HepG2 (cell line): ENCODE data around the gene TMEM107. TPM values are rescaled to one million over a fixed set of nuclear protein-coding genes. Genes with fewer than 3 reads are reported as not detected.

Experiments
- HDAC1 ChIP-seq: sonication (generic); formaldehyde crosslinking; IDR thresholded peaks from 2 replicates; pipeline ENCODE4 v1.5.1; 2020; ENCODE audit warnings: mild to moderate bottlenecking, missing genetic modification reagents
- HDAC6 ChIP-seq: fragments of 200-600 bp; sonication (generic); IDR thresholded peaks from 2 replicates; pipeline ENCODE4 v1.7.0; 2017; ENCODE audit warnings: mild to moderate bottlenecking, antibody characterized with exemption, low read length, low read depth
- HOXA5 ChIP-seq: sonication (generic); formaldehyde crosslinking; IDR thresholded peaks from 2 replicates; pipeline ENCODE4 v1.4.0; 2020; ENCODE audit warnings: missing genetic modification reagents
- IRX3 ChIP-seq: sonication (generic); formaldehyde crosslinking; IDR thresholded peaks from 2 replicates; pipeline ENCODE4 v1.8.1; 2023; ENCODE audit warnings: mild to moderate bottlenecking, low read depth, missing genetic modification reagents, borderline replicate concordance
- JARID2 ChIP-seq: sonication (generic); formaldehyde crosslinking; IDR thresholded peaks from 2 replicates; pipeline ENCODE4 v1.8.1; 2023; ENCODE audit warnings: missing genetic modification reagents, inconsistent platforms; ENCODE audit not compliant: insufficient replicate concordance
- KLF6 ChIP-seq: IDR thresholded peaks from 2 replicates; pipeline ENCODE4 v1.8.0; 2016; ENCODE audit warnings: missing biosample characterization, missing genetic modification reagents
- MYNN ChIP-seq: sonication (generic); formaldehyde crosslinking; IDR thresholded peaks from 2 replicates; pipeline ENCODE4 v1.4.0; 2020; ENCODE audit warnings: mild to moderate bottlenecking, low read depth, missing genetic modification reagents
- NFKBIZ ChIP-seq: IDR thresholded peaks from 2 replicates; pipeline ENCODE4 v1.6.1; 2018; ENCODE audit warnings: missing genetic modification reagents, missing compliant biosample characterization
- RXRA ChIP-seq: sonication (generic); formaldehyde crosslinking; IDR thresholded peaks from 2 replicates; pipeline ENCODE4 v1.5.1; 2020; ENCODE audit warnings: missing genetic modification reagents
- TAF15 ChIP-seq: fragments of 200-400 bp; formaldehyde crosslinking; IDR thresholded peaks from one replicate; pipeline ENCODE4 v1.6.1; 2018; ENCODE audit warnings: mild to moderate bottlenecking, low read depth, low read length; ENCODE audit not compliant: poor library complexity, severe bottlenecking
- YY1 ChIP-seq: IDR thresholded peaks from 2 replicates; pipeline ENCODE4 v1.6.1; 2011; ENCODE audit warnings: low read length, low read depth, moderate library complexity, mild to moderate bottlenecking; ENCODE audit not compliant: insufficient read depth, insufficient replicate concordance
- ZBTB49 ChIP-seq: sonication (generic); formaldehyde crosslinking; IDR thresholded peaks from 2 replicates; pipeline ENCODE4 v1.4.0; 2020; ENCODE audit warnings: missing genetic modification reagents, borderline replicate concordance
- ZNF580 ChIP-seq: IDR thresholded peaks from 2 replicates; pipeline ENCODE4 v1.6.1; 2016; ENCODE audit warnings: low read depth, borderline replicate concordance
- ZNF660 ChIP-seq: sonication (generic); formaldehyde crosslinking; IDR thresholded peaks from 2 replicates; pipeline ENCODE4 v1.5.1; 2020; ENCODE audit warnings: mild to moderate bottlenecking, low read depth, missing genetic modification reagents, borderline replicate concordance
- ZNF749 ChIP-seq: sonication (generic); formaldehyde crosslinking; IDR thresholded peaks from 2 replicates; pipeline ENCODE4 v1.8.0; 2022; ENCODE audit warnings: mild to moderate bottlenecking, missing genetic modification reagents, moderate library complexity, borderline replicate concordance
- ZNF781 ChIP-seq: sonication (generic); formaldehyde crosslinking; IDR thresholded peaks from 2 replicates; pipeline ENCODE4 v1.5.1; 2020; ENCODE audit warnings: borderline replicate concordance, mild to moderate bottlenecking, missing genetic modification reagents; ENCODE audit errors: not compliant biosample characterization
- ZNF850 ChIP-seq: sonication (generic); formaldehyde crosslinking; conservative IDR thresholded peaks from 2 replicates; pipeline ENCODE4 v1.9.0; 2021; ENCODE audit warnings: mild to moderate bottlenecking, missing genetic modification reagents
- ZSCAN12 ChIP-seq: sonication (generic); formaldehyde crosslinking; IDR thresholded peaks from 2 replicates; pipeline ENCODE4 v1.9.0; 2021; ENCODE audit warnings: mild to moderate bottlenecking, missing genetic modification reagents
- polyA plus RNA-seq, 8 experiments: library from polyadenylated mRNA; depleted of rRNA in 3 of 8; stranded (reverse) in 7 of 8; unstranded in 1 of 8; fragments of >200 nt; fragmentation: Illumina TruSeq in 4 of 8; extraction: Trizol in 4 of 8; gene quantifications; 2 replicates each; pipeline versions ENCODE4 v1.2.1 to v1.2.3, GENCODE V29; 2011 to 2016; ENCODE audit warnings: low read depth in 4 of 8, missing spikeins in 1 of 8, mixed read lengths in 1 of 8; ENCODE audit not compliant: insufficient read depth in 1 of 8
- total RNA-seq, 5 experiments: library from RNA; depleted of rRNA; stranded (reverse); fragments of >200 nt; fragmentation: Illumina TruSeq; extraction: Trizol; gene quantifications; 2 replicates each; pipeline ENCODE4 v1.2.3, GENCODE V29; 2016; ENCODE audit warnings: low read depth in 1 of 5
- TF ChIP-seq, protein P1 (sequence below): IDR thresholded peaks from 2 replicates; pipeline ENCODE4 v1.6.1; 2016; ENCODE audit warnings: missing genetic modification reagents, missing compliant biosample characterization
- TF ChIP-seq, protein P2 (sequence below): sonication (generic); formaldehyde crosslinking; IDR thresholded peaks from 2 replicates; pipeline ENCODE4 v1.4.0; 2020; ENCODE audit warnings: missing genetic modification reagents, mild to moderate bottlenecking, borderline replicate concordance
- TF ChIP-seq, protein P3 (sequence below): fragments of 450-650 bp; IDR thresholded peaks from 2 replicates; pipeline ENCODE4 v1.6.1; 2017
- TF ChIP-seq, protein P4 (sequence below): sonication (generic); IDR thresholded peaks from 2 replicates; pipeline ENCODE4 v1.6.1; 2016; ENCODE audit warnings: low read depth, borderline replicate concordance

The TMEM107 gene
- total and polyA plus RNA-seq, 2 of the 13 experiments (the other 11 are each of a cell fraction or from before 2014, with no cell fraction given): 7.2 to 15.3 TPM

DNA sequence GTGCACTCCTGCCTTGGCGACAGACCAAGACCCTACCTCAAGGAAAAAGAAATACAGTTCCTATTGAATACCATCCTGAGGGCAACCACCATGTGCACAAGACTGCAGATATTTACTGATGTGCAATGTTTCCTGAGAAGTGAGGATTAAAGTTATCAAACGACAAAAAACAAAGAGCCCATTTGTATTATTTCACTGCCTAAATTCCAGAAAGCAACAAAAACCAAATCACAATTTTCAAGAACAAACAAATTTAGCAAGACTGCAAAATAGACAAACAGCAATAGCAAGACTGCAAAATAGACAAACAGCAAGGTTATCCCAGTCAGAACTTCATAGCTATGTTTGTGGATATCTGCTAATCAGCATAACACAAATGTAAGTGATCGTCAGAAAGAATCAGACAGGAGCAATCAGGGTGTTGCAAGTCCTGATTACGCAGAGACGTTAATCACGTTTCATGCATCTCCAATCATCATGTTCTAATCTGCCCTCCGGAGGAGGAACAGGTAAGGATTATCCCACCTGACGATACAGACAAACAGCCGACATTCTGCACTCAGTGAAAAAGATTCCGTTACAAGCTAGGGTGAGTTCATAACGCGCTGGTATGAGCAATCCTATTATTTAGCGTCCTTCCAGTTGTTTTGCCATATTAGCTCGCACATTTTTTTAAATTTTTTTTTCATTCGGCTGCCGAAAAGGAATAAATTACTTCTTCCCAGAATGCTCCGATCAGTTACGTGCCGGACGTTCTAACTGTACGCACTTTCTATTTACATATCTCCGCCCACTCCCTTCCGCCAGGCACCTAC, 2.9 kb downstream of the TMEM107 start (continued):
- TF ChIP-seq ZNF749 (peak; percentile 97), HOXA5 (CRISPR knock-in tag) (no peak; the same call in none of the 2 replicates), ZNF850 (CRISPR knock-in tag) (no peak), ZNF781 (CRISPR knock-in tag) (peak; percentile 52), HDAC6 (peak; percentile 76), YY1 (peak; percentile 59), ZNF580 (CRISPR knock-in tag) (peak; percentile 99), JARID2 (CRISPR knock-in tag) (peak; percentile 95), ZBTB49 (peak; percentile 97), TAF15 (no peak), NFKBIZ (CRISPR knock-in tag) (peak; percentile 95), RXRA (peak; percentile 72; the same call in 1 of the 2 replicates), ZSCAN12 (CRISPR knock-in tag) (peak; percentile 78; the same call in 1 of the 2 replicates), MYNN (CRISPR knock-in tag) (peak; percentile 79; the same call in 1 of the 2 replicates), IRX3 (CRISPR knock-in tag) (0 out of 2 replicates have a peak, but pooled peaks have one; percentile 77), HDAC1 (CRISPR knock-in tag) (peak; percentile 56), KLF6 (CRISPR knock-in tag) (peak; percentile 95), ZNF660 (CRISPR knock-in tag) (no peak)
- TF ChIP-seq, protein P1, sequence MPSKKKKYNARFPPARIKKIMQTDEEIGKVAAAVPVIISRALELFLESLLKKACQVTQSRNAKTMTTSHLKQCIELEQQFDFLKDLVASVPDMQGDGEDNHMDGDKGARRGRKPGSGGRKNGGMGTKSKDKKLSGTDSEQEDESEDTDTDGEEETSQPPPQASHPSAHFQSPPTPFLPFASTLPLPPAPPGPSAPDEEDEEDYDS (CRISPR knock-in tag): peak; percentile 100
- TF ChIP-seq, protein P2, sequence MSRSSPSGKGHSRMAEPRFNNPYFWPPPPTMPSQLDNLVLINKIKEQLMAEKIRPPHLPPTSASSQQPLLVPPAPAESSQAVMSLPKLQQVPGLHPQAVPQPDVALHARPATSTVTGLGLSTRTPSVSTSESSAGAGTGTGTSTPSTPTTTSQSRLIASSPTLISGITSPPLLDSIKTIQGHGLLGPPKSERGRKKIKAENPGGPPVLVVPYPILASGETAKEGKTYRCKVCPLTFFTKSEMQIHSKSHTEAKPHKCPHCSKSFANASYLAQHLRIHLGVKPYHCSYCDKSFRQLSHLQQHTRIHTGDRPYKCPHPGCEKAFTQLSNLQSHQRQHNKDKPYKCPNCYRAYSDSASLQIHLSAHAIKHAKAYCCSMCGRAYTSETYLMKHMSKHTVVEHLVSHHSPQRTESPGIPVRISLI (CRISPR knock-in tag): no peak; the same call in 1 of the 2 replicates
- TF ChIP-seq, protein P3, sequence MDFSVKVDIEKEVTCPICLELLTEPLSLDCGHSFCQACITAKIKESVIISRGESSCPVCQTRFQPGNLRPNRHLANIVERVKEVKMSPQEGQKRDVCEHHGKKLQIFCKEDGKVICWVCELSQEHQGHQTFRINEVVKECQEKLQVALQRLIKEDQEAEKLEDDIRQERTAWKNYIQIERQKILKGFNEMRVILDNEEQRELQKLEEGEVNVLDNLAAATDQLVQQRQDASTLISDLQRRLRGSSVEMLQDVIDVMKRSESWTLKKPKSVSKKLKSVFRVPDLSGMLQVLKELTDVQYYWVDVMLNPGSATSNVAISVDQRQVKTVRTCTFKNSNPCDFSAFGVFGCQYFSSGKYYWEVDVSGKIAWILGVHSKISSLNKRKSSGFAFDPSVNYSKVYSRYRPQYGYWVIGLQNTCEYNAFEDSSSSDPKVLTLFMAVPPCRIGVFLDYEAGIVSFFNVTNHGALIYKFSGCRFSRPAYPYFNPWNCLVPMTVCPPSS: no peak
- TF ChIP-seq, protein P4, sequence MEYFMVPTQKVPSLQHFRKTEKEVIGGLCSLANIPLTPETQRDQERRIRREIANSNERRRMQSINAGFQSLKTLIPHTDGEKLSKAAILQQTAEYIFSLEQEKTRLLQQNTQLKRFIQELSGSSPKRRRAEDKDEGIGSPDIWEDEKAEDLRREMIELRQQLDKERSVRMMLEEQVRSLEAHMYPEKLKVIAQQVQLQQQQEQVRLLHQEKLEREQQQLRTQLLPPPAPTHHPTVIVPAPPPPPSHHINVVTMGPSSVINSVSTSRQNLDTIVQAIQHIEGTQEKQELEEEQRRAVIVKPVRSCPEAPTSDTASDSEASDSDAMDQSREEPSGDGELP: peak; percentile 59; the same call in 1 of the 2 replicates
